ENCODE results near the gene PER1.

The PER1 gene

GRCh38 chr17:8153525-8153956 is 1.3 kb upstream of the PER1 start:
- no peak for FAIRE-seq

GRCh38 chr17:8153031-8153451 is 837 bp upstream of the PER1 start:
- no peak for FAIRE-seq

GRCh38 chr17:8151641-8152111 is 528 bp downstream of the PER1 start:
- FAIRE-seq: no peak

- FAIRE-seq: no peak
Measured at GRCh38 chr17:8151120-8151640, 1.0 kb downstream of the PER1 start.

- FAIRE-seq: no peak
Measured at GRCh38 chr17:8150194-8151119, 1.7 kb downstream of the PER1 start.

- no peak for FAIRE-seq
Measured at GRCh38 chr17:8149419-8150193, 2.6 kb downstream of the PER1 start.

- FAIRE-seq: no peak
Measured at GRCh38 chr17:8148560-8148959, 3.6 kb downstream of the PER1 start.

GRCh38 chr17:8147805-8148404 is 4.3 kb downstream of the PER1 start:
- FAIRE-seq: no peak

GRCh38 chr17:8147141-8147804 is 4.9 kb downstream of the PER1 start:
- no peak for FAIRE-seq

- FAIRE-seq: no peak
Measured at GRCh38 chr17:8146381-8147140, 5.6 kb downstream of the PER1 start.

GRCh38 chr17:8145811-8146210 is 6.4 kb downstream of the PER1 start:
- FAIRE-seq: no peak

- no peak for FAIRE-seq
Measured at GRCh38 chr17:8144401-8145231, 7.6 kb downstream of the PER1 start.

- no peak for FAIRE-seq
Measured at GRCh38 chr17:8143581-8144400, 8.4 kb downstream of the PER1 start.

GRCh38 chr17:8142887-8143580 is 9.2 kb downstream of the PER1 start:
- no peak for FAIRE-seq

- FAIRE-seq: no peak
Measured at GRCh38 chr17:8142158-8142886, 9.9 kb downstream of the PER1 start.

GRCh38 chr17:8141741-8142140 is 10.5 kb downstream of the PER1 start:
- FAIRE-seq: no peak

GRCh38 chr17:8141045-8141444 is 11.2 kb downstream of the PER1 start:
- no peak for FAIRE-seq
